H1 (cell line): ENCODE results near the gene PLA2G4A. TPM values are rescaled to one million over a fixed set of nuclear protein-coding genes. Genes with fewer than 3 reads are reported as not detected.

Source experiments
- CBX8 ChIP-seq: fragments of 300-800, 300-1000 bp; sonication (generic); IDR thresholded peaks from 2 replicates; pipeline ENCODE4 v1.7.1; 2016; ENCODE audit warnings: low read depth, low read length, borderline replicate concordance
- CTBP2 ChIP-seq: IDR thresholded peaks from 2 replicates; pipeline ENCODE4 v1.7.0; 2011; ENCODE audit warnings: borderline replicate concordance, mild to moderate bottlenecking, moderate library complexity, mixed read lengths, low read length; ENCODE audit not compliant: insufficient read depth, insufficient read length
- EP300 ChIP-seq, 2 experiments: IDR thresholded peaks; 1 replicate in 1 of 2; 2 replicates in 1 of 2; pipeline ENCODE4 v1.6.1; 2011 to 2012; ENCODE audit warnings: low read depth in 2 of 2, low read length in 2 of 2, mild to moderate bottlenecking in 2 of 2, borderline replicate concordance in 1 of 2, inconsistent platforms in 1 of 2, moderate library complexity in 1 of 2
- JUND ChIP-seq: IDR thresholded peaks from 2 replicates; pipeline ENCODE4 v1.6.1; 2011; ENCODE audit warnings: mild to moderate bottlenecking, improper control_type of control experiment, low read length
- SAP30 ChIP-seq: fragments of 300-600 bp; sonication (generic); IDR thresholded peaks from 2 replicates; pipeline ENCODE4 v1.7.1; 2012; ENCODE audit warnings: low read length, moderate library complexity, mild to moderate bottlenecking, inconsistent platforms; ENCODE audit not compliant: insufficient read depth, insufficient replicate concordance
- TEAD4 ChIP-seq: IDR thresholded peaks from 2 replicates; pipeline ENCODE4 v1.6.1; 2012; ENCODE audit warnings: low read depth, low read length, inconsistent platforms, mixed read lengths
- polyA plus RNA-seq, 7 experiments: library from polyadenylated mRNA; depleted of rRNA in 3 of 7; stranded (reverse) in 5 of 7; unstranded in 2 of 7; fragments of >200 nt in 5 of 7; fragments of 200-250 nt in 2 of 7; gene quantifications; 1 replicate in 5 of 7; 2 replicates in 1 of 7; 4 replicates in 1 of 7; pipeline versions ENCODE4 v1.2.1 to v1.2.3, GENCODE V29; 2011 to 2013; ENCODE audit warnings: missing spikeins in 2 of 7, mixed read lengths in 2 of 7
- total RNA-seq: library from RNA; stranded (reverse); fragmentation: NEBNext Ultra II Directional; extraction: Animal tissue kit (Norgen Biotek cat#: 25700); gene quantifications from 2 replicates; pipeline ENCODE4 v1.2.1, GENCODE V29; 2021
- TF ChIP-seq, protein P1 (sequence below), 3 experiments: IDR thresholded peaks; 1 replicate in 2 of 3; 2 replicates in 1 of 3; pipeline versions ENCODE4 v1.5.1 to v1.6.1; 2011; ENCODE audit warnings: low read length in 3 of 3, mild to moderate bottlenecking in 3 of 3, inconsistent platforms in 2 of 3, low read depth in 1 of 3, moderate library complexity in 1 of 3; ENCODE audit not compliant: insufficient read depth in 1 of 3; ENCODE audit errors: control extremely low read depth in 1 of 3

Gene PLA2G4A
- total and polyA plus RNA-seq, 2 of the 8 experiments (the other 6 are each of a cell fraction or from before 2014, with no cell fraction given) = 0.63 to 1.4 TPM

DNA sequence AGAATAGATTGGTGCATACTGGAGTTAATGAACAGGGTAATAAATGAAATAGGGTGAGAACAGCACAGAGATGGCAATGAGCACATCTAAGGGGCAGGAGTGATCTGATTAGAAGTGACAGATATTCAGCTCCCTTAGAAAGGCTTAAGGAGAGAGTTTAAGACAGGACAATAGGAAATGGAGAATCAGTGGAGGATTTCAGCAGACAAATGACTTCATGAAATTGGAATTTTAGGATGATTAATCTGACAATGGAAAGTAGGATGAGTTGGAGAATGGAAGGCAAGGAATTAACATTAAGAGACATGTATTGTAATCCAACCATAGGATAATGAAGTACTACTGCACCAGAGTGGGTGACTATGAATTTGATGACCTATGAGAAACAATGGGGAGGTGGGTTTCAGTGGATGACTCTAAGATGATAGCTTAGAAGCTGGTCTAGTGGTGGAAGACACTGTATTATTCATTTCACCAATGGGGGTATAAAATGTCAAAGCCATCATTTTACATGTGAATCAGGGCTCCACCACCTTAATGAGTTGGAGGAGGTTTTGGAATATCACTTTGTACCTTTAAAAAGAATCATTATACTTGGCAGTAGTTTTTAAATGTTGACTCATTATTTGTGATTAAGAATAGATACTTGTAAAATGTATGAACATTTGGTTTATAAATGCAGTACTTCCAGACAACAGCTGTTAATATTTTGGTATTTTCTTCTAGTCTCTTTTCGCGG lies 139.1 kb downstream of the PLA2G4A start (continued):
- TF ChIP-seq CTBP2 = no peak
- no peak for TF ChIP-seq CBX8
- no peak for TF ChIP-seq JUND
- TF ChIP-seq SAP30 = no peak
- no peak for TF ChIP-seq EP300 (IDR thresholded peaks at IDR 0.05; ENCODE audit: borderline replicate concordance in 1 of 2, low read depth in 2 of 2, low read length in 2 of 2)
- no peak for TF ChIP-seq TEAD4
- TF ChIP-seq, protein P1, sequence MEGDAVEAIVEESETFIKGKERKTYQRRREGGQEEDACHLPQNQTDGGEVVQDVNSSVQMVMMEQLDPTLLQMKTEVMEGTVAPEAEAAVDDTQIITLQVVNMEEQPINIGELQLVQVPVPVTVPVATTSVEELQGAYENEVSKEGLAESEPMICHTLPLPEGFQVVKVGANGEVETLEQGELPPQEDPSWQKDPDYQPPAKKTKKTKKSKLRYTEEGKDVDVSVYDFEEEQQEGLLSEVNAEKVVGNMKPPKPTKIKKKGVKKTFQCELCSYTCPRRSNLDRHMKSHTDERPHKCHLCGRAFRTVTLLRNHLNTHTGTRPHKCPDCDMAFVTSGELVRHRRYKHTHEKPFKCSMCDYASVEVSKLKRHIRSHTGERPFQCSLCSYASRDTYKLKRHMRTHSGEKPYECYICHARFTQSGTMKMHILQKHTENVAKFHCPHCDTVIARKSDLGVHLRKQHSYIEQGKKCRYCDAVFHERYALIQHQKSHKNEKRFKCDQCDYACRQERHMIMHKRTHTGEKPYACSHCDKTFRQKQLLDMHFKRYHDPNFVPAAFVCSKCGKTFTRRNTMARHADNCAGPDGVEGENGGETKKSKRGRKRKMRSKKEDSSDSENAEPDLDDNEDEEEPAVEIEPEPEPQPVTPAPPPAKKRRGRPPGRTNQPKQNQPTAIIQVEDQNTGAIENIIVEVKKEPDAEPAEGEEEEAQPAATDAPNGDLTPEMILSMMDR (IDR thresholded peaks at IDR 0.05; ENCODE audit: control extremely low read depth in 1 of 3, insufficient read depth in 1 of 3, low read depth in 1 of 3, low read length in 3 of 3) = no peak
